T1000 (cell line): Measurements from ENCODE around the gene ECM1.
A peak's percentile ranks its signal among the peaks of the same experiment; 100 is the strongest.

Source experiments
- DNase-seq: peaks from one replicate; lab custom pipeline; 2025; ENCODE audit warnings: mixed read lengths; lab: John Stamatoyannopoulos, UW

The ECM1 gene

GRCh38 chr1:150507912-150508864 is at the start of gene ECM1:
Gene ECM1, plus strand, starts transcription at chr1:150508109. Its CDS starts 101 bp downstream, at chr1:150508210.
- peak; percentile 27 for DNase-seq

GRCh38 chr1:150464422-150464826 is 43.5 kb upstream of the ECM1 start:
- DNase-seq: peak; percentile 28

GRCh38 chr1:150466964-150467363 is 40.9 kb upstream of the ECM1 start:
- no peak for DNase-seq

- no peak for DNase-seq
Observed at GRCh38 chr1:150469291-150469690, 38.6 kb upstream of the ECM1 start.

GRCh38 chr1:150472601-150473200 is 35.2 kb upstream of the ECM1 start:
- no peak for DNase-seq

- DNase-seq: no peak
Observed at GRCh38 chr1:150473659-150474058, 34.2 kb upstream of the ECM1 start.

GRCh38 chr1:150474869-150475268 is 33.0 kb upstream of the ECM1 start:
- no peak for DNase-seq

- no peak for DNase-seq
Observed at GRCh38 chr1:150476754-150477153, 31.2 kb upstream of the ECM1 start.

GRCh38 chr1:150477320-150477719 is 30.6 kb upstream of the ECM1 start:
- DNase-seq: no peak

- DNase-seq: no peak
Observed at GRCh38 chr1:150477733-150478132, 30.2 kb upstream of the ECM1 start.

- DNase-seq: no peak
Observed at GRCh38 chr1:150479370-150479769, 28.5 kb upstream of the ECM1 start.

- no peak for DNase-seq
Observed at GRCh38 chr1:150479927-150480352, 28.0 kb upstream of the ECM1 start.

GRCh38 chr1:150484431-150484830 is 23.5 kb upstream of the ECM1 start:
- DNase-seq: no peak

- DNase-seq: no peak
Observed at GRCh38 chr1:150484861-150485260, 23.0 kb upstream of the ECM1 start.

GRCh38 chr1:150486966-150487762 is 20.7 kb upstream of the ECM1 start, which contains the start of gene TARS2:
Gene TARS2, plus strand, starts transcription at chr1:150487419. Its CDS starts 32 bp downstream, at chr1:150487451.
- peak; percentile 98 for DNase-seq

GRCh38 chr1:150487763-150488115 is 20.2 kb upstream of the ECM1 start:
- DNase-seq: no peak

- no peak for DNase-seq
Observed at GRCh38 chr1:150493175-150493574, 14.7 kb upstream of the ECM1 start.

GRCh38 chr1:150498342-150498741 is 9.6 kb upstream of the ECM1 start:
- DNase-seq: no peak

GRCh38 chr1:150505431-150505830 is 2.5 kb upstream of the ECM1 start:
- DNase-seq: no peak

- no peak for DNase-seq
Observed at GRCh38 chr1:150508982-150509381, 1.1 kb downstream of the ECM1 start.

GRCh38 chr1:150511551-150511950 is 3.6 kb downstream of the ECM1 start:
- no peak for DNase-seq

GRCh38 chr1:150511985-150512660 is 4.2 kb downstream of the ECM1 start:
- DNase-seq: no peak
